GM12878 (cell line): ENCODE measurements around the gene B3GALNT1. TPM values are rescaled to one million over a fixed set of nuclear protein-coding genes. Genes with fewer than 3 reads are reported as not detected.

Source experiments
- ATAC-seq: fragments of 200-7000 bp; cut with Tn5 transposase; 3 replicates; pipeline ENCODE4 v1.9.1; 2020; ENCODE audit warnings: mild to moderate bottlenecking, moderate library complexity
- BruUV-seq: library from RNA; stranded (reverse); fragments of 400-500 nt; replicated peaks from 2 replicates; lab custom pipeline; 2021; lab: Mats Ljungman, UMichigan
- CTCF ChIA-PET: fragments of 300-600 bp; sonication (Branson Sonifier 250); formaldehyde crosslinking; extraction: SDS; loops from one replicate; lab custom pipeline; 2021; ENCODE audit warnings: inconsistent platforms; lab: Yijun Ruan, JAX
- POLR2A ChIA-PET: fragments of 350-600 bp; formaldehyde crosslinking; extraction: SDS; loops from one replicate; lab custom pipeline; 2021; ENCODE audit warnings: inconsistent platforms; lab: Charles Lee
- RAD21 ChIA-PET: fragments of 300-600 bp; sonication (Branson Sonifier 250); formaldehyde crosslinking; loops from one replicate; lab custom pipeline; 2023; ENCODE audit warnings: antibody characterized with exemption; ENCODE audit not compliant: unreplicated experiment; lab: Charles Lee
- SMC1A ChIA-PET: fragments of 300-600 bp; sonication (Branson Sonifier 250); formaldehyde crosslinking; loops from one replicate; lab custom pipeline; 2023; ENCODE audit not compliant: unreplicated experiment, uncharacterized antibody; lab: Charles Lee
- DNase-seq: peaks from one replicate; pipeline ENCODE4 v3.0.0-alpha.2; 2011; ENCODE audit warnings: low read depth, low spot score
- FAIRE-seq: peaks from 3 replicates; lab custom pipeline; 2011; peaks lifted over from hg19 to GRCh38; lab: Jason Lieb, UNC
- H2AFZ ChIP-seq: 2 replicates; pipeline ENCODE4 v1.6.0; 2011; ENCODE audit warnings: low read depth, low read length, control low read depth; ENCODE audit not compliant: control insufficient read depth
- H3K27ac ChIP-seq: 2 replicates; pipeline ENCODE4 v1.5.1; 2011; ENCODE audit warnings: control low read depth; ENCODE audit not compliant: control insufficient read depth, insufficient read depth
- H3K27me3 ChIP-seq, 2 experiments: replicated peaks in 1 of 2; 2 replicates each; pipeline versions ENCODE4 v1.6.0 to v1.6.1; 2011; ENCODE audit warnings: low read length in 1 of 2; ENCODE audit not compliant: control insufficient read depth in 2 of 2, insufficient read depth in 2 of 2
- H3K36me3 ChIP-seq, 2 experiments: 2 replicates each; pipeline ENCODE4 v1.5.1; 2011; ENCODE audit warnings: low read length in 1 of 2; ENCODE audit not compliant: control insufficient read depth in 2 of 2, insufficient read depth in 2 of 2
- H3K4me1 ChIP-seq: 2 replicates; pipeline ENCODE4 v1.6.1; 2011; ENCODE audit warnings: mild to moderate bottlenecking, low read length, moderate library complexity, mixed read lengths; ENCODE audit not compliant: control insufficient read depth, insufficient read depth
- H3K4me2 ChIP-seq: 2 replicates; pipeline ENCODE4 v1.6.0; 2011; ENCODE audit warnings: control low read depth; ENCODE audit not compliant: control insufficient read depth, insufficient read depth
- H3K4me3 ChIP-seq: fragments of 200-600 bp; sonication (generic); 2 replicates; pipeline ENCODE4 v1.5.1; 2016
- H3K79me2 ChIP-seq: 2 replicates; pipeline ENCODE4 v1.6.0; 2011; ENCODE audit warnings: low read length; ENCODE audit not compliant: control insufficient read depth, insufficient read depth
- H3K9ac ChIP-seq: 2 replicates; pipeline ENCODE4 v1.8.0; 2011; ENCODE audit warnings: low read length, control low read depth, mixed read lengths; ENCODE audit not compliant: control insufficient read depth, insufficient read depth
- H3K9me3 ChIP-seq: replicated peaks from 3 replicates; pipeline ENCODE4 v1.5.1; 2011; ENCODE audit warnings: mild to moderate bottlenecking, low read length; ENCODE audit not compliant: control insufficient read depth, insufficient read depth
- H4K20me1 ChIP-seq: 2 replicates; pipeline ENCODE4 v1.6.0; 2011; ENCODE audit not compliant: control insufficient read depth, insufficient read depth
- BMI1 ChIP-seq: fragments of 450-650 bp; IDR thresholded peaks from 2 replicates; pipeline ENCODE4 v1.6.1; 2016; ENCODE audit warnings: mild to moderate bottlenecking, moderate library complexity, borderline replicate concordance
- ESRRA ChIP-seq: IDR thresholded peaks from 2 replicates; pipeline ENCODE4 v1.6.1; 2012; ENCODE audit warnings: mild to moderate bottlenecking, low read length, improper control_type of control experiment
- JUNB ChIP-seq: IDR thresholded peaks from 2 replicates; pipeline ENCODE4 v1.6.1; 2016; ENCODE audit warnings: antibody characterized with exemption, mild to moderate bottlenecking
- MEF2B ChIP-seq: fragments of 450-650 bp; IDR thresholded peaks from 2 replicates; pipeline ENCODE4 v1.6.1; 2018; ENCODE audit warnings: mild to moderate bottlenecking, moderate library complexity; ENCODE audit not compliant: partially characterized antibody, poor library complexity, severe bottlenecking
- MYB ChIP-seq: fragments of 150-350 bp; IDR thresholded peaks from 2 replicates; pipeline ENCODE4 v1.6.1; 2014; ENCODE audit warnings: mild to moderate bottlenecking, low read depth, low read length, borderline replicate concordance
- NR2C1 ChIP-seq: fragments of 450-650 bp; IDR thresholded peaks from 2 replicates; pipeline ENCODE4 v1.6.1; 2017; ENCODE audit warnings: antibody characterized with exemption, mild to moderate bottlenecking, moderate library complexity
- SPI1 ChIP-seq: IDR thresholded peaks from 2 replicates; pipeline ENCODE4 v1.6.1; 2011; ENCODE audit warnings: low read depth, mild to moderate bottlenecking, low read length, moderate library complexity, borderline replicate concordance; ENCODE audit not compliant: insufficient read depth
- ZSCAN29 ChIP-seq: fragments of 450-650 bp; IDR thresholded peaks from 2 replicates; pipeline ENCODE4 v1.6.1; 2017; ENCODE audit warnings: mild to moderate bottlenecking, moderate library complexity
- WGBS: methylation state at CpG from one replicate; pipeline ENCODE4 v1.1.6; 2016; ENCODE audit warnings: low lambda C conversion rate; ENCODE audit not compliant: insufficient replicate concordance, insufficient coverage; ENCODE audit errors: missing lambda C conversion rate; 5-methylcytosine and 5-hydroxymethylcytosine counted together
- in situ Hi-C: fragments of 300-500 bp; cut with MboI; formaldehyde crosslinking; loops from 9 replicates; pipeline ENCODE4 v1.14.3; 2018; ENCODE audit warnings: mixed read lengths
- intact Hi-C: fragments of 100-400 bp; cut with micrococcal nuclease; formaldehyde crosslinking; loops from one replicate; pipeline ENCODE4 v1.14.2; 2022; ENCODE audit not compliant: unreplicated experiment
- polyA plus RNA-seq, 11 experiments: library from polyadenylated mRNA; depleted of rRNA in 4 of 11; unstranded in 6 of 11; stranded (reverse) in 5 of 11; fragments of >200 nt; fragmentation: Nextera tagmentation in 4 of 11; fragmentation: Illumina TruSeq in 1 of 11; extraction: Ambion mirVana in 4 of 11; extraction: Trizol in 1 of 11; gene quantifications; 1 replicate in 1 of 11; 2 replicates in 10 of 11; pipeline versions ENCODE4 v1.2.1 to v1.2.3, GENCODE V29; 2011 to 2016; ENCODE audit warnings: inconsistent platforms in 2 of 11, missing spikeins in 2 of 11, low read depth in 1 of 11
- total RNA-seq, 4 experiments: library from RNA; depleted of rRNA in 3 of 4; stranded (reverse); fragments of >200 nt in 3 of 4; fragmentation: Illumina TruSeq in 1 of 4; extraction: Trizol in 1 of 4; gene quantifications; 2 replicates each; pipeline versions ENCODE4 v1.2.1 to v1.2.3, GENCODE V29; 2013 to 2021
- TF ChIP-seq, protein P1 (sequence below): fragments of 450-650 bp; IDR thresholded peaks from 2 replicates; pipeline ENCODE4 v1.6.1; 2018; ENCODE audit warnings: borderline replicate concordance, mild to moderate bottlenecking; ENCODE audit not compliant: partially characterized antibody
- TF ChIP-seq, protein P2 (sequence below): IDR thresholded peaks from 2 replicates; pipeline ENCODE4 v1.6.1; 2011; ENCODE audit warnings: low read depth, low read length, improper control_type of control experiment, borderline replicate concordance

Gene B3GALNT1
- total and polyA plus RNA-seq, 10 of the 15 experiments (the other 5 are each of a cell fraction or from before 2014, with no cell fraction given) = 0.04 to 0.95 (median 0.18) TPM; not detected in 3

DNA sequence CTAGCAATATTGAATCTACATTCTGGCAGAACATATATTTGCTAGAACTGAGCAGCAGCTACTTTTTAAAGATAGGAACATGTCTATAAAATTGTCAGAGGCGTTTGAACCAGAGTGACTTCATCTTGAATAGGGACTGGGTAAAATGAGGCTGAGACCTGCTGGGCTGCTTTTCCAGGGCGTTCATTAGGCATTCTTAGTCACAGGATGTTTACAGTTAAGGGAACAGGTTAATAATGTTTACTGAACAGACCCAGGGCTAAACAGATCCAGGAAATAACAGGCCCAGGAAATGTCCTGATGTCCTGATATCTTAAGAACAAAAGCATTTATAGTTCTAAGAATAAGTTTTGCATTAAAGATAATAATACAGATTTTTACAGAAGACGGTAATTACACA, 34.5 kb upstream of the B3GALNT1 start:
- no peaks in the 10 kb centered on the region for H3K27me3 ChIP-seq
- H3K4me3 ChIP-seq = no peak overlapping the region
- no peak overlapping the region for H3K9ac ChIP-seq
- ChIA-PET POLR2A (no interaction called here), RAD21 (no interaction called here), CTCF (no interaction called here), SMC1A (no interaction called here)
- no peak overlapping the region for H3K4me2 ChIP-seq
- intact Hi-C loops (no loop called here), in situ Hi-C loops (no loop called here)
- no peaks in the 10 kb centered on the region for H3K36me3 ChIP-seq
- no peak overlapping the region for H3K27ac ChIP-seq
- H3K9me3 ChIP-seq = no peaks in the 10 kb centered on the region
- no peak overlapping the region for H2AFZ ChIP-seq
- H3K79me2 ChIP-seq = no peaks in the 10 kb centered on the region
- no peaks in the 10 kb centered on the region for H3K4me1 ChIP-seq
- H4K20me1 ChIP-seq = no peaks in the 10 kb centered on the region
- ATAC-seq = no peak
- no TSS peak for BruUV-seq
- DNase-seq = no peak
- FAIRE-seq = no peak
- WGBS = 28% methylated on average over 3 of the region's 3 CpGs
- no peak for TF ChIP-seq ZSCAN29
- TF ChIP-seq SPI1 = no peak
- TF ChIP-seq, protein P1, sequence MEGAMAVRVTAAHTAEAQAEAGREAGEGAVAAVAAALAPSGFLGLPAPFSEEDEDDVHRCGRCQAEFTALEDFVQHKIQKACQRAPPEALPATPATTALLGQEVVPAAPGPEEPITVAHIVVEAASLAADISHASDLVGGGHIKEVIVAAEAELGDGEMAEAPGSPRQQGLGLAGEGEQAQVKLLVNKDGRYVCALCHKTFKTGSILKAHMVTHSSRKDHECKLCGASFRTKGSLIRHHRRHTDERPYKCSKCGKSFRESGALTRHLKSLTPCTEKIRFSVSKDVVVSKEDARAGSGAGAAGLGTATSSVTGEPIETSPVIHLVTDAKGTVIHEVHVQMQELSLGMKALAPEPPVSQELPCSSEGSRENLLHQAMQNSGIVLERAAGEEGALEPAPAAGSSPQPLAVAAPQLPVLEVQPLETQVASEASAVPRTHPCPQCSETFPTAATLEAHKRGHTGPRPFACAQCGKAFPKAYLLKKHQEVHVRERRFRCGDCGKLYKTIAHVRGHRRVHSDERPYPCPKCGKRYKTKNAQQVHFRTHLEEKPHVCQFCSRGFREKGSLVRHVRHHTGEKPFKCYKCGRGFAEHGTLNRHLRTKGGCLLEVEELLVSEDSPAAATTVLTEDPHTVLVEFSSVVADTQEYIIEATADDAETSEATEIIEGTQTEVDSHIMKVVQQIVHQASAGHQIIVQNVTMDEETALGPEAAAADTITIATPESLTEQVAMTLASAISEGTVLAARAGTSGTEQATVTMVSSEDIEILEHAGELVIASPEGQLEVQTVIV = no peak
- no peak for TF ChIP-seq ESRRA
- TF ChIP-seq BMI1 = no peak
- no peak for TF ChIP-seq MYB
- no peak for TF ChIP-seq MEF2B
- TF ChIP-seq NR2C1 = no peak
- TF ChIP-seq, protein P2, sequence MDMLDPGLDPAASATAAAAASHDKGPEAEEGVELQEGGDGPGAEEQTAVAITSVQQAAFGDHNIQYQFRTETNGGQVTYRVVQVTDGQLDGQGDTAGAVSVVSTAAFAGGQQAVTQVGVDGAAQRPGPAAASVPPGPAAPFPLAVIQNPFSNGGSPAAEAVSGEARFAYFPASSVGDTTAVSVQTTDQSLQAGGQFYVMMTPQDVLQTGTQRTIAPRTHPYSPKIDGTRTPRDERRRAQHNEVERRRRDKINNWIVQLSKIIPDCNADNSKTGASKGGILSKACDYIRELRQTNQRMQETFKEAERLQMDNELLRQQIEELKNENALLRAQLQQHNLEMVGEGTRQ = no peak
- TF ChIP-seq JUNB = no peak
- TF ChIP-seq, all 136 proteins: peak for 0
